GM19468 (cell line): Measurements from ENCODE around the gene PMFBP1.

Experiments used
- ATAC-seq: cut with Tn5 transposase; IDR thresholded peaks from one replicate; pipeline ENCODE4 v1.9.1; 2021; ENCODE audit warnings: mild to moderate bottlenecking, moderate library complexity, moderate number of reproducible peaks; ENCODE audit not compliant: unreplicated experiment; ENCODE audit errors: extremely low read depth

PMFBP1 gene, protein sequence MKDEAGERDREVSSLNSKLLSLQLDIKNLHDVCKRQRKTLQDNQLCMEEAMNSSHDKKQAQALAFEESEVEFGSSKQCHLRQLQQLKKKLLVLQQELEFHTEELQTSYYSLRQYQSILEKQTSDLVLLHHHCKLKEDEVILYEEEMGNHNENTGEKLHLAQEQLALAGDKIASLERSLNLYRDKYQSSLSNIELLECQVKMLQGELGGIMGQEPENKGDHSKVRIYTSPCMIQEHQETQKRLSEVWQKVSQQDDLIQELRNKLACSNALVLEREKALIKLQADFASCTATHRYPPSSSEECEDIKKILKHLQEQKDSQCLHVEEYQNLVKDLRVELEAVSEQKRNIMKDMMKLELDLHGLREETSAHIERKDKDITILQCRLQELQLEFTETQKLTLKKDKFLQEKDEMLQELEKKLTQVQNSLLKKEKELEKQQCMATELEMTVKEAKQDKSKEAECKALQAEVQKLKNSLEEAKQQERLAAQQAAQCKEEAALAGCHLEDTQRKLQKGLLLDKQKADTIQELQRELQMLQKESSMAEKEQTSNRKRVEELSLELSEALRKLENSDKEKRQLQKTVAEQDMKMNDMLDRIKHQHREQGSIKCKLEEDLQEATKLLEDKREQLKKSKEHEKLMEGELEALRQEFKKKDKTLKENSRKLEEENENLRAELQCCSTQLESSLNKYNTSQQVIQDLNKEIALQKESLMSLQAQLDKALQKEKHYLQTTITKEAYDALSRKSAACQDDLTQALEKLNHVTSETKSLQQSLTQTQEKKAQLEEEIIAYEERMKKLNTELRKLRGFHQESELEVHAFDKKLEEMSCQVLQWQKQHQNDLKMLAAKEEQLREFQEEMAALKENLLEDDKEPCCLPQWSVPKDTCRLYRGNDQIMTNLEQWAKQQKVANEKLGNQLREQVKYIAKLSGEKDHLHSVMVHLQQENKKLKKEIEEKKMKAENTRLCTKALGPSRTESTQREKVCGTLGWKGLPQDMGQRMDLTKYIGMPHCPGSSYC

DNA sequence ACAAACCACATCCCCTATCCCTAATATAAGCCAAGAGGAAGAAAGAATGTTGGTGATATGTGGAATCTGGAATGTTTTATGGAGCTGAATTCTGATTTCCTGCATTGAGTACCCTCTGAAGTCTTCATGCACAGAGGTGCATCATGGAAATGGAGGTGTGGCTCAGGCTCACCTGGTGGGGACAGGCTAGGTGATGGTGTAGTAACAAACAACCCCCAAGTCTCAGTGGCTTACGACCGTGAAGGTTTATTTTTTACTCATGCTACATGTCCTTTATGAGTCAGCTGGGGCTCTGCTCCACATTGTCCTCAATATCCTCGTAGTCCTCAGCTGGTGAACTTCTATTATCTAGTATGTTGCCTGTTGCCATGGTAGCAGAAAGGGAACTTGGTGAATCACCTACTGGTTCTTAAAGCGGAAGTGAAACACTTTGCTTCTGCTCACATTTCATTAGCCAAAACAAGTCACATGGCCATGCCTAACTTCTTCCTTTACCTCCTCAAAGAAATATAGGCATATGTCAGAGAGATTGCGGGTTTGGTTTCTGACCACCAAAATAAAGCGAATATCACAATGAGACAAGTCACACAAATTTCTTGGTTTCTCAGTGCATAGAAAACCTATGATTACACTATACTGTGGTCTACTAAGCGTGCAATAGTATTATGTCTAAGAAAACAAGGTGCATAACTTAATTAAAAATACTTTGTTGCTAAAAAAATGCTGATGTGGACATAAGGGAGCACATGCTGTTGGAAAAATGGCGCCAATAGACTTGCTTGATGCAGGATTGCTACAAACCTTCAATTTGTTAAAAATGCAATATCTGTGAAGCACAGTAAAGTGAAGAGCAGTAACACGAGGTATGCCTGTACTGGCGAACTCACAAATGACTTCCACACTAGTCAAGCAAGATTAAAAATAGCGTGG, at the start of gene PMFBP1:
Gene PMFBP1 (minus strand): TSS at position 51 of the 930 bp plus-strand sequence. CDS start 947 bp downstream, outside the sequence.
- ATAC-seq, result peak; percentile 96

DNA sequence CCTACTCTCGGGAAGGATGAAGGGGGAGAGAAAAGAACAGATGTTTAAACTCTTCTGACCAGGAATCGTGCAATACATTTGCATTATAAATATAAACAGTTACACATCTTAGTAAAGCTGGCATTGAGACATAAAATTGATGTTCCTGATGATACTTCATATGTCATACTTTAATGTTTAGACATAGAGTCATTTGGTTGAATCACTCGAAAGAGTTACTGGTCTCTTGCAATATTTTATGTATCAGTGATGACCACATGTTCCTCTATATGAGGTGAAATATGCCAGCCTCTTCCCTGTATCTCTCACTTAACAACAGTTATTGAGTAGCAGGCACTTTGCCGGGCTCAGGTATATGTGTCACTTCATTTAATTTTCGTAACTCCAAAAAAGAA, 49.7 kb upstream of the PMFBP1 start:
- ATAC-seq, result no peak

DNA sequence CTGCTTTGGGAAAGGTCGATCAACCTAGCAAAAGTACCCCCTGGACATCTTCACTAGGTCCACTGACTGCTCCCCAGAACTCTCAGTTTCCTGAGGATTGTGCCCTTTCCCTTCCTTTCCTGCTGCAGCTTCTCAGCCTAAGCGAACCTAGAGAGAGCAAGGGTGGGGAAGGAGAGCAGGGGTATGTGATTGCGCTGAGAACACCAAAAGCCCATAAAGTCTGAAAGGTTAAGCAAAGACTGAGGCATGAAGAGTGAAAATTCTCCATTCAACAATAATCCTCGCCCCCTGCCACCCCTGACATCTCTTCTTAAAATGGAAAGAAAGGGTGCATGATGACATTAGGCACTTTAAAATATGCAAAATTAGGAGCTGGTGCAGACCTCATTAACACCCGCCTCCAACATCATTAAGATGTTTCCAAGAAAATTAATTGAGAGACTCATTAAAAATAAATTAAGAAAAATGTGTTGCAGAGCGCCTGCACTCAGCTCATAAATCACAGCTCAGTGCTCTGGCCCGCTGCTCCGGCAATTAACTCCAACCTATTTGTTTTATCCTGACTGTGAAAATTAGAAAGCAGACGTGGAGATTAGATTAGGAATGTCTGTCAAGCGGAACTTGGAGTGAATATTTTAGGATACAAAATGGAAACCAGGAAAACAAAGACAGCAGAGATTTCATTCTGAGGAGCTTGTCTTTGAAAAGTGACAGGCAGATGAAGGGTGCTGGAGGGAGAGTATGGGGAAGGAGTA, 49.1 kb upstream of the PMFBP1 start:
- no peak for ATAC-seq

DNA sequence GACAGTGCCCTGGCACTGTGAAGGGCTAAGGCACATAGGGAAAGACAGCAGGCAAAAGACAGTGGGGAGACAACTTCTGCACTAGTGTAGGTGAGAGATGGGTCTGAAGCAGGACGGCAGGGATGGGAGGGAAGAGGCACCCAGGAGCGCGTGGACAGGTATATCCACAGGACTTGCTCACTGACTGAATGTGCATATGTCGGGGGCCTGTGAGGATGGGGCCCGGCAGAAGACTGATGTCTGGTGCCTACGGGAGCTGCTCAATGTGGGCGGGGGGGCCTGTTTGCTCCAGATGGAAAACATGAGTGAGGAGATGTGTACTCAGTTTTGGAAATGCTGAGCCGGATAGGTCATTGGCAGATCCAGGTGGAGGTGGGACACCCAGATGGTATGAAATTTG, 47.3 kb upstream of the PMFBP1 start:
- ATAC-seq, result no peak

DNA sequence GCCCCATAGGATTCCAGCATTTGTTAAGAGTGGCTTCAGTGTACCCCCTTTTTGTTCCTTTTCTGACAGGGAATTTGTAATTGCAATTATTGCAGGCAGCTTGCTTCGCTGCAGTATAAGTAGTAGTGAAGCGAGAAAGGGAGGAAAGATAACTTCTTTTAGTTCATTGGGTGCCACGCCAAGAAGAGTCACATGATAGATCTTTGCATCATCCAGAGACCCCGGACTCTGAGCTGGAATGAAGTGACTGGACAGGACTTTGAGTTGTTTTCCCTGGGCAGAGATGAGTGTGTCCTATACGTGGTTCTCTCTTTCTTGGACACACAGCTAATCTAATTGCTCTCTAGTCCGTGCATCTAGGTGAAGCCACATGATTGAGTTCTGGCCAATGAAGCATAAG, 44.8 kb upstream of the PMFBP1 start:
- no peak for ATAC-seq

DNA sequence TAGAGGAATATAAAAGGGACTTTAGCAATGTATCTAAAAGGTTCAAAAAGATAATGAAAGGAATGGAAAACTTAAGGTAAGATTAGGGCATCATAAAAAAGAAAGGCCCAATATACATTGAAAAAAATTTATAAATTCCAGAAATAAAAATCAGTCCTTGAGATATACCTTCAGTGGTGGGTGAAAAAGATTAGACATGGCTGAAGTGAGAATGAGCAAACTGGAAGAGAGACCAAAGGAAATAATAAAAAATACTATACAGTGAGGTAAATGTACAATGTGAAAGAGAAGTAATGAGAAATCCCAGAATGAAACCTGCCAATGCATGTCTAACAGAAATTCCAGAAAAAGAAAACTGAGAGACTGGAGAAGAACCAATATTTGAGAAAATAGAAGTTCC, 42.9 kb upstream of the PMFBP1 start:
- ATAC-seq, result no peak

DNA sequence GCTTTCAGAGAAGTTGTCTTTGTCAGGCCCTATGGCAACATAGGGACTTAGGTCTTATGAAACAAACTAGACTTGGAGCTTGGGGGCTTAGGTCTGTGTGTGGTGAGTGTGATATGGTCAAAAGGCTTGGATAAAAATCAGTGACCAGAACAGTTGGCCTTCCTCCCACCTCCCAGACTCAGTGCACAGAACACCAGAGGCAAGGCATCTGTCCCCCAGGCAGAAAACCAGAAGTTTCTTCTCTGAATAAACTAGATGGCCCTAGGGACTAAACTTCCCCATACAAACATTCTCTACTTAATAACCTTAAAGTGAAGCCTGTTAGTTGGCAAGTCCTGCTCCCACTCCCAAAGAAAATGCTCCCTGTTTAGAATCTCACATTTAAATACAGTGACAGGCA, 39.2 kb upstream of the PMFBP1 start:
- ATAC-seq, result no peak

DNA sequence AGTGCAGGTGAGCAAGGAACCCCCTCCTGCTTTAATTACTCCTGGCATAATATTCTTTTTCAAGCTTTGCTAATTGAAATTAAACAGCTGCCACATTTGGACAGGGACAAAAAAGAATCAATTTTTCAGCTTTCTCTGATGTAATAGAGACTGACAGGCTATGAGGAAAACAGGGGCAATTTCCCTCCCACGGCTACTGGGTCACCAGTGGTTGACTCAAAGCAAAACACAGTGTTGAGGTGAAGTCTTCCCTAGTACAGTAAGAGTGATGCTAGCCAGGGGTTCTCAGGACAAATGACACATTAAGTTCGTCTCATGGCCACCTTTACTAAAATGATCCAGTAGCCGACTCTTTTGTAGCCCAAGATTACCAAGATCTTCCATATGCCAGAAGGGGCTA, 38.6 kb upstream of the PMFBP1 start:
- ATAC-seq, result no peak

DNA sequence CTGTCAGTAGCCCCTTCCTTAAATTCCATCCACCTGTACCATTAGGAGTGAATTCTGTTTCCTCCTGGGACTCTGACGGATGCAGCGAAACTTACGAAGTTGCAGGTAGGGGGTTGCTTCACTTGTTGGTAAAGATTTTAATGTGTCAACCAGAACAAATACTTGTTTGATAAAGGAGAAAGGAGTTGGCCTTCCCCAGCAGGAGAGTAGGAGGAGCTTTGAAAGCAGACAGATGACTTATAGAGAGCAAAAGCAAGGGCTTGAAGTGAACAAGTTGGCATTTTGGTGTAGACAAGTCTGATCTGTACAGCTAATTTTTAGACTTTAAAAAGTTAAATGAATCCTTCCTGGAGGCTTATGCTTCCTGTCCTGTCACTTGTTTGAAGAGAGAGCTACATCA, 38.1 kb upstream of the PMFBP1 start:
- no peak for ATAC-seq

DNA sequence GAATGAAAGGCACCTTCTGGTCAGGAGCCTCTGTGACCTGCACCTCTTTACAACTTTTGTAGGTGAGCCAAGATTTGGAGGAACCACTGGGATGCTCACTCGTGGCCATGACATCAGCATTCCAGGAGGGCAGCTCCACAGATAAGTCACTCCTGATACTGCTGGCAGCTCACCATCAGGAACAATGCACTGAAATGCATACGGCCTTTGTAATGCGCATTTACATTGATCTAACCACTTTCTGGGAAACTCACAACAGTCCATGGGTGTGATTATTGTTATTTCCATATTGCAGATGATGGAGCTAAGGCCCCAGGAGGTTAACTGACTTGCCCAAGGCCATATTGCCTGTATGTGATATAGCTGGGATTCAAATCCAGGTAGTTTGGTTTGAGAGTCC, 34.3 kb upstream of the PMFBP1 start:
- no peak for ATAC-seq

DNA sequence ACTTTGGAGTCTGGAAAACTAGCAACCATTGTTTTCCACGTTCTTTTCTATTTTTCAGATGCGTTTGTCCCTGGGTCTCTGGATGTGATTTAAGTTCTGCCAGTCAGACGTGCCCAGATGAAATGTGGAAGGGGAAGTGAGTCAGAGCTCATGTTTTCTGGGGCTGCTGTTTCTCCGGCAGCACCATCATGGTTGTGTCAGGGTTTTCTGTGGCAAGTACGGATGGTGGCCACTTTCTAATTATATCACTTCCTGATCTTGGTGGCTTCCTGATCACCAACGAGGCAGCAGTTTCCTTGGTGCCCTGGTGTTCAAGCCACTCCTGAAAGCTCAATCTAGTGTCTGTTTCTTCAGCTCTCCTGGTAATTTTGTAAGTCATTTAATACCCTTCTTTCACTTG, 31.4 kb upstream of the PMFBP1 start:
- peak; percentile 48 for ATAC-seq

DNA sequence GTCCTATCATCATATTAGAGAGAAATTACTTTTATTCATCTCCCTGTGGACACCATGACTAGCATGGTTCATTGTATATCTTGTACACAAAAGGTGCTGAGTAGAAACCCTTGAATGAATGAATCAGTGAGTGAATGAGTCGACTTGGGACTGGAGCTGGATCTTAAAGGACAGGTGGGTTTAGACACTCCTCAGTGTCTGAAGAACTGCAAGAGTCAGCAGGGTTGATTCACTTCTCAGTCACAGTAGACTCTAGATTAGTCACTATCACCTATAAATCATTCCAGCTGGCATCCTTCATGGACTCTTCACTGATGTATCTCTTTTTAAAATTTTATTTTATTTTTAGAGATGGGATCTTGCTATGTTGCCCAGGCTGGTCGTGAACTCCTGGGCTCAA, 30.1 kb upstream of the PMFBP1 start:
- no peak for ATAC-seq

DNA sequence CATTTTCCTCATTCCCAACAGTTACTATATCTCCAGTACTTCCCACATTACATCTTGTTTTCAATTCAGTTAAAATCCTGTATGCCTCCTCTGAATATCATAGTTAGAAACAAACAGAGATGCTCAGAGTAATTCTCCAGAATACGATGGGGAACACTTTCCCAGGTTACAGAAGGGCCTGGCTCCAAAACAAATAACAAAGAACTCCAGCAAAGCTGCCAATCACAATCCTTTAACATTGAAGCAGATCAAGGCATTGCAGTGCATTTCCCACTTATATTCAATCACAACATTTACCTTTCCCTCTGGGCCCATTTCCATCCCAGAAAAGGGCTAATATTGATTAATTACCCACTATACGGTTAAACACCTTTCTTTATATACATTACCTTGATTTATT, 29.4 kb upstream of the PMFBP1 start:
- no peak for ATAC-seq

DNA sequence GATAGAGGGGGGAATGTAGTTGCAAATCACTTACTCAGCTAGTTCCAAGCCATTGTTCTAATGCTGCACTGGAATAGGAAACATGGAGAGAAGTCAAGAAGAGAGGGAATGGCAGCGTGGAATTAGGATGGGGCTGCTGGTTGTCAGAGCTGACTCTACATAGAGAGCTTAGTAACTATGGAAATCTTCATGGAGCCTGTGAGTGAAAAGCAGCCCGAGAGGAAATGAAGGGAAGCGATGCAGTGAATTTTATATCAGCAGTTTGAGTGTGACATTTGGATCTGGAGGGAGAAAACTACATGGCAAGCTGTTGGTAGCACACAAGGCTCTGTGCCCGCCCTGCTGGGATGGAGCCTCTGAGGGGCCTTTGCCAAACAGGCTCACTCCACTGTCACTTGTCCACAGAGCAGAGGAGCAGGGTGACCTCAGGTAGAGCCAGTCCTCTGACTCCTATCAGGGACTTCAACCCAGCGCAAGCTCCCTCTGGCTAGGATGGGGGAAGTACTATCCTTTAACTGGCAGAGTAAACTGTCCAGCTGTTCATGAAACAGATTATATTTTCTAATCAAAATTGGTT, 27.9 kb upstream of the PMFBP1 start:
- ATAC-seq, result no peak

DNA sequence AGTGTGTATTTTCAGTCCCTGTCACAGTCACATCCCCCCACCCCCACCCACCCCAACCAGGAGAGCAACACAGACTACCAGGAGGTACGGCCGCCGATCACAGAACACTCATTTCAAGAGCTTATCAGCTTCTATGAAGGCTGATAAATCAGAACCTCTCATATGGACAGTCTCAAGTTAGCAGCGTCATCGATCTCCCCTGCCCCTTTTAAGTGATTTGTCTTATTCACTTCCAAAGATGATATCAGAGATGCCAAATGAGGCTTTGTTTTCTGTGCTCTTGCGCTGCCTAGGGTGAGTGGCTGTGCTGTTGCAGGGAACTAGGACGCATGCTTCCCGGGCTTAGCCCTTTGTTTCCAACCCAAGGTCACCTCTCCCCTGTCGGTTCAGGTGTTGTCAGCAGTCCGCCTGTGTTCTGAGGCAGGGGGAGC, 26.8 kb upstream of the PMFBP1 start:
- ATAC-seq, result no peak

DNA sequence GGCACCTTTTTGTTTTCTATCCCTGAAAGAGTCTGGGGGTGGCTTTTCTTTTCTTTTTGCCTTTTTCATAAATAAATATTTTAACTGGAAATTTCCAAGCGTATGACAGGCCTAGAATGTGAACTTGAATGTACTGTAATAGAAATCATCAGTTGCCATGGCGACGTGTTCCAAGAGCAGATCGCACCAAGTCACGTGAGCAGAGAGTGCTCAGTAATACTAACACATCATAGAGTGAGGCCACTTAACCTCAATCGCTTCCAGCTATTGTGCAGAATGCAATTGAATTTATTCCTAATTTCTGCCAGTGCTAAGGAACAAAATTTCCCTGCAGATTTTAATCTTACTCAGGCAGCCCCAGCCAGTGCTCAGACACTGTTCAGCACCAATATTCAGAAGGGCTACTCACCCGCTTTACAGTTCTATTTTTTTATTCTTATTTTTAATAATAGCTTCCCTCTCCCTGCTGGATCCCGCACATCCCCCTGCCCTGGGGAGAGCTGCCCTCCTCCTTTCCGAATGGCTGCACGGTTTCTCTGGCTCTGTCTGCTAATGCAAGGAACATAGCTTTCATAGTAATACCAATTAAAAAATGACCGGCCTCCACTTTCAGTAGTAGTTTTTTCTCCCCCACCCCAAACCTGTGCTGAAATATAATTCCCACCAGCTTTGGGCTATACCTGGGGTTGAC, 26.2 kb upstream of the PMFBP1 start:
- no peak for ATAC-seq

DNA sequence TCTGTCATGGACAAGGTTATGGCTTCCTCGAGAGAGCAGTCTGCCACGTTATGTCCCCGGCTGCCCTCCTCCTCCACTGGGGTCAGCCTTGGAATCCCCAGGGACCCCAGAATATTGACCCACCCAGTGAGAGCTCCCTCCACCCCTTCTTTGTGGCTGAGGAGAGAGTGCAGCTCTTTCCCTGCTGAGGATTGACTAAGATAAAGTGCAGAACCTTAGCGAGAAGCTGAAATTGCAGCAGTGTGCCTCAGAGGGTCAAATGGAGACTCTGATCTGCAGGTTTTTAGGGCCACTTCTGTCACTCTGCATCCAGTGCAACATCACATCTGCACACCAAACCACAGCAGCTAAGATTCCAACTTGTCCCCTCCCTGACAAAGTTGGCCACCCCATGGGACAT, 25.6 kb upstream of the PMFBP1 start:
- no peak for ATAC-seq

DNA sequence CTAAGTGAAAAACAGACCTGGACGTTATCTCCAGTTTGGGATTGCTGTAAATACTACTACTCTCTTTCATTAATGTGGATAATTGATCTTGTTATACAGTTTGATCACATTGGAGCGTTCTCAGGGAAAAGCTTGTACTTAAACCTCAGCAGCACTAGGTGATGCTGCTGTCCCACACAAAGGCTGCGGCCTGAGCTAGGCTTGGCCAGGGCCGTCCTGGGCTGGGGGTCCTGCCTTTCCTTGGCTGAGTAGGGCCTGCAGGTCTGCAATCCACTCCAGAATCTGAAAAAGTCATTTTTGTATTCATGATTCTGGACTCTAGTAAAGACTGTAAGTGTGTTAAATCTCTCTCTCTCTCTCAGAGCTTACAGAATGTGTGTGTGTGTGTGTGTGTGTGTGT, 23.7 kb upstream of the PMFBP1 start:
- ATAC-seq, result no peak
